HCT116 (cell line): ENCODE data around the gene EPS8. TPM values are rescaled to one million over a fixed set of nuclear protein-coding genes. Genes with fewer than 3 reads are reported as not detected.

Experiments used
- ATAC-seq: fragments of 200-7000 bp; cut with Tn5 transposase; 2 replicates; pipeline ENCODE4 v1.9.1; 2020; ENCODE audit warnings: mild to moderate bottlenecking, moderate library complexity
- BruUV-seq: library from RNA; stranded (reverse); fragments of 400-500 nt; replicated peaks from 2 replicates; lab custom pipeline; 2021; lab: Mats Ljungman, UMichigan
- CTCF ChIA-PET: fragments of 300-600 bp; sonication (Branson Sonifier 250); formaldehyde crosslinking; loops from one replicate; lab custom pipeline; 2021; ENCODE audit warnings: antibody characterized with exemption; lab: Charles Lee
- POLR2A ChIA-PET: fragments of 300-600, 350-600 bp; sonication (Branson Sonifier 250); formaldehyde crosslinking; loops from one replicate; lab custom pipeline; 2021; ENCODE audit warnings: antibody characterized with exemption; lab: Charles Lee
- RAD21 ChIA-PET, 2 experiments: fragments of 300-600 bp; sonication (Branson Sonifier 250); formaldehyde crosslinking; loops; one replicate each; lab custom pipeline; 2023; ENCODE audit warnings: low total read pairs in 2 of 2; ENCODE audit not compliant: uncharacterized antibody in 2 of 2, unreplicated experiment in 2 of 2, low non-redundant PET in 1 of 2; lab: Charles Lee
- DNase-seq: peaks from one replicate; pipeline ENCODE4 v3.0.0-alpha.2; 2010; ENCODE audit warnings: low read depth, low spot score
- H2AFZ ChIP-seq: fragments of 200-600 bp; shearing (Covaris generic), sonication (generic); 2 replicates; pipeline ENCODE4 v1.6.1; 2017; ENCODE audit warnings: low read depth, mixed run types, mixed read lengths, antibody characterized with exemption, low read length; ENCODE audit not compliant: poor library complexity, severe bottlenecking
- H3K27ac ChIP-seq: 2 replicates; pipeline ENCODE4 v1.5.1; 2012; ENCODE audit warnings: low read depth, low read length
- H3K27me3 ChIP-seq: fragments of 200-600 bp; sonication (generic); 2 replicates; pipeline ENCODE4 v1.6.1; 2016; ENCODE audit warnings: mixed run types, low read length, mixed read lengths; ENCODE audit not compliant: insufficient read depth
- H3K36me3 ChIP-seq, 2 experiments: fragments of 200-500 bp in 1 of 2; fragments of 200-600 bp in 1 of 2; sonication (Bioruptor generic) in 1 of 2; sonication (generic) in 1 of 2; 2 replicates each; pipeline versions ENCODE4 v1.5.1 to v1.6.1; 2014 to 2016; ENCODE audit warnings: low read length in 2 of 2, inconsistent platforms in 1 of 2, mixed read lengths in 1 of 2, mixed run types in 1 of 2; ENCODE audit not compliant: insufficient read depth in 2 of 2, control insufficient read depth in 1 of 2
- H3K4me1 ChIP-seq, 2 experiments: fragments of 200-600 bp in 1 of 2; sonication (generic) in 1 of 2; 2 replicates each; pipeline versions ENCODE4 v1.5.1 to v1.6.1; 2012 to 2017; ENCODE audit warnings: low read length in 2 of 2, inconsistent platforms in 1 of 2, mild to moderate bottlenecking in 1 of 2, mixed read lengths in 1 of 2, mixed run types in 1 of 2, moderate library complexity in 1 of 2; ENCODE audit not compliant: insufficient read depth in 2 of 2, control insufficient read depth in 1 of 2
- H3K4me2 ChIP-seq: fragments of 200-600 bp; sonication (generic); 2 replicates; pipeline ENCODE4 v1.6.1; 2017; ENCODE audit warnings: mixed run types, low read length, mixed read lengths
- H3K4me3 ChIP-seq, 2 experiments: fragments of 200-600 bp in 1 of 2; sonication (generic) in 1 of 2; replicated peaks in 1 of 2; 2 replicates each; pipeline ENCODE4 v1.5.1; 2011 to 2016; ENCODE audit warnings: low read length in 2 of 2, control low read depth in 1 of 2, low read depth in 1 of 2, mild to moderate bottlenecking in 1 of 2, mixed read lengths in 1 of 2, mixed run types in 1 of 2
- H3K79me2 ChIP-seq: fragments of 200-600 bp; sonication (generic); 2 replicates; pipeline ENCODE4 v1.6.1; 2017; ENCODE audit warnings: mild to moderate bottlenecking, mixed run types, low read length, moderate library complexity, mixed read lengths; ENCODE audit not compliant: insufficient read depth
- H3K9ac ChIP-seq: fragments of 200-600 bp; sonication (generic); 2 replicates; pipeline ENCODE4 v1.6.1; 2016; ENCODE audit warnings: low read length, mixed read lengths
- H3K9me2 ChIP-seq: fragments of 200-600 bp; sonication (generic), shearing (Covaris generic); 2 replicates; pipeline ENCODE4 v1.6.1; 2017; ENCODE audit warnings: mixed run types, mild to moderate bottlenecking, moderate library complexity; ENCODE audit not compliant: insufficient read depth
- H3K9me3 ChIP-seq, 2 experiments: fragments of 200-500 bp in 1 of 2; fragments of 200-600 bp in 1 of 2; sonication (Bioruptor generic) in 1 of 2; sonication (generic) in 1 of 2; 2 replicates each; pipeline ENCODE4 v1.6.1; 2014 to 2017; ENCODE audit warnings: low read length in 2 of 2, mixed read lengths in 2 of 2, inconsistent platforms in 1 of 2, low read depth in 1 of 2, mild to moderate bottlenecking in 1 of 2, mixed run types in 1 of 2, moderate library complexity in 1 of 2; ENCODE audit not compliant: control insufficient read depth in 1 of 2, insufficient read depth in 1 of 2
- H4K20me1 ChIP-seq: fragments of 200-600 bp; sonication (generic), shearing (Covaris generic); 2 replicates; pipeline ENCODE4 v1.6.1; 2017; ENCODE audit warnings: mixed run types, mild to moderate bottlenecking, moderate library complexity; ENCODE audit not compliant: insufficient read depth
- CBX3 ChIP-seq: IDR thresholded peaks from 2 replicates; pipeline ENCODE4 v1.6.1; 2012; ENCODE audit warnings: low read depth
- EGR1 ChIP-seq: IDR thresholded peaks from 2 replicates; pipeline ENCODE4 v1.6.1; 2012; ENCODE audit warnings: low read depth
- EZH2phosphoT487 ChIP-seq: fragments of 200-600 bp; IDR thresholded peaks from 2 replicates; pipeline ENCODE4 v1.6.1; 2018; ENCODE audit warnings: antibody characterized with exemption, borderline replicate concordance
- JUND ChIP-seq: IDR thresholded peaks from 2 replicates; pipeline ENCODE4 v1.6.1; 2012
- POLR2AphosphoS5 ChIP-seq: IDR thresholded peaks from 2 replicates; pipeline ENCODE4 v1.6.1; 2011; ENCODE audit warnings: mild to moderate bottlenecking, low read depth, low read length, moderate library complexity
- RAD21 ChIP-seq: IDR thresholded peaks from 2 replicates; pipeline ENCODE4 v1.6.1; 2012; ENCODE audit warnings: low read depth, mild to moderate bottlenecking
- REST ChIP-seq: IDR thresholded peaks from 2 replicates; pipeline ENCODE4 v1.6.1; 2012; ENCODE audit warnings: low read depth
- SIN3A ChIP-seq: IDR thresholded peaks from 2 replicates; pipeline ENCODE4 v1.6.1; 2012; ENCODE audit warnings: low read depth
- SP1 ChIP-seq: IDR thresholded peaks from 2 replicates; pipeline ENCODE4 v1.6.1; 2012; ENCODE audit warnings: low read depth
- TCF7L2 ChIP-seq: IDR thresholded peaks from 2 replicates; pipeline ENCODE4 v1.7.0; 2011; ENCODE audit warnings: borderline replicate concordance, inconsistent platforms; ENCODE audit not compliant: insufficient read depth, insufficient read length; ENCODE audit errors: extremely low read depth
- ZBTB33 ChIP-seq: IDR thresholded peaks from 2 replicates; pipeline ENCODE4 v1.6.1; 2011; ENCODE audit warnings: mild to moderate bottlenecking, low read length, moderate library complexity; ENCODE audit not compliant: insufficient replicate concordance; ENCODE audit errors: extremely low read depth
- ZNF274 ChIP-seq: fragments of 200-500 bp; sonication (Bioruptor generic); IDR thresholded peaks from 2 replicates; pipeline ENCODE4 v1.6.1; 2014; ENCODE audit warnings: mild to moderate bottlenecking, low read depth, low read length, inconsistent platforms
- intact Hi-C: fragments of 100-400 bp; cut with micrococcal nuclease; formaldehyde crosslinking; loops from 2 replicates; pipeline ENCODE4 v1.10.0; 2022
- total RNA-seq: library from RNA; stranded (reverse); gene quantifications from one replicate; pipeline ENCODE4 v1.2.1, GENCODE V29; 2021; ENCODE audit not compliant: unreplicated experiment
- TF ChIP-seq, protein P1 (sequence below): IDR thresholded peaks from 2 replicates; pipeline ENCODE4 v1.6.1; 2012

The EPS8 gene
- total RNA-seq, 1 experiment from 2014 or later: 49.9 TPM

- TF ChIP-seq SIN3A (no peak), POLR2AphosphoS5 (no peak), TCF7L2 (no peak), REST (no peak), SP1 (no peak), ZNF274 (no peak), JUND (no peak), RAD21 (no peak), CBX3 (no peak), EGR1 (no peak), ZBTB33 (no peak), EZH2phosphoT487 (no peak)
- TF ChIP-seq, protein P1, sequence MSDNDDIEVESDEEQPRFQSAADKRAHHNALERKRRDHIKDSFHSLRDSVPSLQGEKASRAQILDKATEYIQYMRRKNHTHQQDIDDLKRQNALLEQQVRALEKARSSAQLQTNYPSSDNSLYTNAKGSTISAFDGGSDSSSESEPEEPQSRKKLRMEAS: no peak
- no peak overlapping the region for H2AFZ ChIP-seq
- H3K9ac ChIP-seq: no peak overlapping the region
- H3K79me2 ChIP-seq: no peaks in the 10 kb centered on the region
- no peaks in the 10 kb centered on the region for H3K9me2 ChIP-seq
- ATAC-seq (no peak), DNase-seq (no peak)
- ChIA-PET POLR2A (no interaction called here), RAD21 (no interaction called here), CTCF (no interaction called here)
- H3K4me1 ChIP-seq: peaks cover 0 to 6% of the 10 kb centered on the region in 2 experiments; a peak in 1 of 4 replicates
- H3K27me3 ChIP-seq: no peaks in the 10 kb centered on the region
- H3K36me3 ChIP-seq: no peaks in the 10 kb centered on the region
- H4K20me1 ChIP-seq: no peaks in the 10 kb centered on the region
- no peaks in the 10 kb centered on the region for H3K9me3 ChIP-seq
- no peak overlapping the region for H3K4me2 ChIP-seq
- no peak overlapping the region for H3K4me3 ChIP-seq
- no peak overlapping the region for H3K27ac ChIP-seq
- BruUV-seq: no TSS peak
- intact Hi-C loops: no loop called here
These were observed 42.3 kb upstream of the EPS8 start for GRCh38 chr12:15831315-15831978.
